HG03159 (cell line): ENCODE results near the gene CPM.
"Not testable (repeated sequence)": the region's sequence is repeated elsewhere in the genome, so short reads cannot be mapped to it uniquely, and the experiment has no call there.

Source experiments
- ATAC-seq: cut with Tn5 transposase; IDR thresholded peaks from one replicate; pipeline ENCODE4 v1.9.1; 2021; ENCODE audit warnings: mild to moderate bottlenecking, moderate library complexity; ENCODE audit not compliant: unreplicated experiment

The CPM gene

GRCh38 chr12:68833508-68833907, 99.5 kb downstream of the CPM start:
- no peak for ATAC-seq

GRCh38 chr12:68832504-68832867, 100.5 kb downstream of the CPM start:
- no peak for ATAC-seq

- ATAC-seq = no peak
Observed at GRCh38 chr12:68831751-68832503, 101.0 kb downstream of the CPM start.

- no peak for ATAC-seq
Observed at GRCh38 chr12:68831272-68831671, 101.7 kb downstream of the CPM start.

GRCh38 chr12:68828672-68829068, 104.3 kb downstream of the CPM start:
- no peak for ATAC-seq

- ATAC-seq = no peak
Observed at GRCh38 chr12:68827895-68828671, 104.9 kb downstream of the CPM start.

- ATAC-seq = no peak
Observed at GRCh38 chr12:68825569-68826217, 107.3 kb downstream of the CPM start.

- ATAC-seq = no peak
Observed at GRCh38 chr12:68824597-68825250, 108.2 kb downstream of the CPM start.

GRCh38 chr12:68824131-68824530, 108.8 kb downstream of the CPM start:
- no peak for ATAC-seq

GRCh38 chr12:68823696-68824095, 109.3 kb downstream of the CPM start:
- no peak for ATAC-seq

- no peak for ATAC-seq
Observed at GRCh38 chr12:68821357-68822188, 111.4 kb downstream of the CPM start.

- ATAC-seq = not testable (repeated sequence)
Observed at GRCh38 chr12:68819481-68819880, 113.5 kb downstream of the CPM start.

GRCh38 chr12:68815928-68816800, 116.8 kb downstream of the CPM start:
- no peak for ATAC-seq

- ATAC-seq = no peak
Observed at GRCh38 chr12:68815232-68815927, 117.6 kb downstream of the CPM start.

GRCh38 chr12:68814490-68815231, 118.3 kb downstream of the CPM start:
- ATAC-seq = no peak

GRCh38 chr12:68813242-68813593, 119.8 kb downstream of the CPM start:
- no peak for ATAC-seq

- no peak for ATAC-seq
Observed at GRCh38 chr12:68812553-68813241, 120.3 kb downstream of the CPM start.

GRCh38 chr12:68811573-68811972, 121.4 kb downstream of the CPM start:
- not testable (repeated sequence) for ATAC-seq
